ENCODE measurements around the gene PTGES3. TPM values are rescaled to one million over a fixed set of nuclear protein-coding genes. Genes with fewer than 3 reads are reported as not detected.
A peak's percentile ranks its signal among the peaks of the same experiment; 100 is the strongest.
"Not testable (repeated sequence)": the region's sequence is repeated elsewhere in the genome, so short reads cannot be mapped to it uniquely, and the experiment has no call there.

Gene PTGES3
- total RNA-seq, 4 donors from 2014 or later, result 101 to 132 (median 124) TPM

DNA sequence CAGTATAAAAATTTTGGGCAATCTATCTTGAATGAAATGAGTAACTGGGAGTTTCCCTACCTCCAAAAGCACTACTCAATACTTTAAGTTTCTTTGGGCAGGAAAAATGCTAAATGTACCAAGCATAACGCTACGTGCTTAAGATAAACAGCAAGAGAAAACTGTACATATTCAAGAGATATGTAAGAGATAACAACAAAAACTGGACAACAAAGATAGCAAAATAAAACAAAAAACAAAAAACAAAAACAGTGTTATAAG, 20.0 kb downstream of the PTGES3 start:
- no peak overlapping the region for H3K4me3 ChIP-seq (replicated peaks in 1 of 3)
- intact Hi-C loops (cut with DNase I), result no loop called here
- peaks cover 57 to 59% of the 10 kb centered on the region in 2 donors for H3K36me3 ChIP-seq
- no peaks in the 10 kb centered on the region for H3K9me3 ChIP-seq
- DNase-seq, result no peak
- 92 to 98% methylated on average over 2 of the region's 2 CpGs for WGBS, 2 donors
- no peaks in the 10 kb centered on the region for H3K27me3 ChIP-seq
- no peak overlapping the region for H3K27ac ChIP-seq
- TF ChIP-seq, protein P1, sequence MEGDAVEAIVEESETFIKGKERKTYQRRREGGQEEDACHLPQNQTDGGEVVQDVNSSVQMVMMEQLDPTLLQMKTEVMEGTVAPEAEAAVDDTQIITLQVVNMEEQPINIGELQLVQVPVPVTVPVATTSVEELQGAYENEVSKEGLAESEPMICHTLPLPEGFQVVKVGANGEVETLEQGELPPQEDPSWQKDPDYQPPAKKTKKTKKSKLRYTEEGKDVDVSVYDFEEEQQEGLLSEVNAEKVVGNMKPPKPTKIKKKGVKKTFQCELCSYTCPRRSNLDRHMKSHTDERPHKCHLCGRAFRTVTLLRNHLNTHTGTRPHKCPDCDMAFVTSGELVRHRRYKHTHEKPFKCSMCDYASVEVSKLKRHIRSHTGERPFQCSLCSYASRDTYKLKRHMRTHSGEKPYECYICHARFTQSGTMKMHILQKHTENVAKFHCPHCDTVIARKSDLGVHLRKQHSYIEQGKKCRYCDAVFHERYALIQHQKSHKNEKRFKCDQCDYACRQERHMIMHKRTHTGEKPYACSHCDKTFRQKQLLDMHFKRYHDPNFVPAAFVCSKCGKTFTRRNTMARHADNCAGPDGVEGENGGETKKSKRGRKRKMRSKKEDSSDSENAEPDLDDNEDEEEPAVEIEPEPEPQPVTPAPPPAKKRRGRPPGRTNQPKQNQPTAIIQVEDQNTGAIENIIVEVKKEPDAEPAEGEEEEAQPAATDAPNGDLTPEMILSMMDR (IDR thresholded peaks at IDR 0.05), result no peak
- no peak for TF ChIP-seq POLR2A (IDR thresholded peaks at IDR 0.05)
- no peaks in the 10 kb centered on the region for H3K4me1 ChIP-seq

DNA sequence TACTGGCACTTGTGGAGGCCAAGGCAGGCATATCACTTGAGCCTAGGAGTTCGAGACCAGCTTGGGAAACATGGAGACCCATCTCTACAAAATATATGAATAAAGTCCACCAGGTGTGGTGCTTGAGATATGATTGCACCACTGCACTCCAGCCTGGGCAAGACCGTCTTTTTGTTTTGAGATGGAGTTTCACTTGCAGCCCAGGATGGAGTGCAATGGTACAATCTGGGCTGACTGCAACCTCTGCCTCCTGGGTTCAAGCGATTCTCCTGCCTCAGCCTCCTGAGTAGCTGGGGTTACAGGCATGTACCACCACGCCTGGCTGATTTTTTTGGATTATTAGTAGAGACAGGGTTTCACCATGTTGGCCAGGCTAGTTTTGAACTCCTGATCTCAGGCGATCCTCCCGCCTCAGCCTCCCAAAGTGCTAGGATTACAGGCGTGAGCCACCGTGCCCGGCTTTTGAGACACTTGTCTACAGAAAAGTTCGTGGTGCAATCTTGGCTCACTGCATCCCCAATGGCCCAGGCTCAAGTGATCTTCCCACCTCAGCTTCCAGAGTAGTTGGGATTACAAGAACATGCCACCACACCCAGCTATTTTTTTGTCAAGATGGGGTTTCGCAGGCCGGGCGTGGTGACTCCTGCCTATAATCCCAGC, 26.0 kb downstream of the PTGES3 start:
- intact Hi-C loops (cut with DNase I), result no loop called here
- H3K9me3 ChIP-seq, result no peaks in the 10 kb centered on the region
- H3K27ac ChIP-seq, result no peak overlapping the region
- no peaks in the 10 kb centered on the region for H3K27me3 ChIP-seq
- no peak for DNase-seq
- H3K36me3 ChIP-seq, result peaks cover 25 to 28% of the 10 kb centered on the region in 2 donors
- no peak overlapping the region for H3K4me3 ChIP-seq (replicated peaks in 1 of 3)
- TF ChIP-seq, protein P1 (IDR thresholded peaks at IDR 0.05), result no peak
- no peak for TF ChIP-seq POLR2A (IDR thresholded peaks at IDR 0.05)
- WGBS, 2 donors, result 92 to 95% methylated on average over 11 to 13 of the region's 13 CpGs
- peaks cover 0 to 5% of the 10 kb centered on the region in 2 donors for H3K4me1 ChIP-seq

DNA sequence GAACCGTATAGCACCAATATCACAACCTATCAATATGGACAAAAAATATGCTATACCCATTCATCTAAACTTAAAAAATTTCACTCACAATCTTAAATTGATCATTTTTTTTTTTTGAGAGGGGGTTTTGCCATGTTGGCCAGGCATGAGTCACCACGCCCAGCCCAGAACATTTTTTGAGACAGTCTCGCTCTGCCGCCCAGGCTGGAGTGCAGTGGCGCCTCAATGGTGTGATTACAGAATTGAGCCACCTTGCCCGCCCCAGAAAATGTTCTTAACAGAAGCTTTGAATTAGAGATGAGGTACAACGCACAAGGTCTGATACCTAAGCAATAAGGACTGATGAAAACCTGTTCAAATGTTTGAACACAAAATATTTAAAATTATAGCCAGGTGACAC, 26.5 kb downstream of the PTGES3 start:
- Histone ChIP-seq H3K27ac (no peak overlapping the region), H3K27me3 (no peaks in the 10 kb centered on the region), H3K4me3 (replicated peaks in 1 of 3) (no peak overlapping the region), H3K36me3 (peaks cover 19 to 23% of the 10 kb centered on the region in 2 donors), H3K4me1 (peaks cover 0 to 5% of the 10 kb centered on the region in 2 donors), H3K9me3 (no peaks in the 10 kb centered on the region)
- 74 to 83% methylated on average over 7 of the region's 7 CpGs for WGBS, 2 donors
- DNase-seq, result peak; percentile 48 to 53
- intact Hi-C loops (cut with DNase I), result no loop called here
- TF ChIP-seq POLR2A (IDR thresholded peaks at IDR 0.05), result no peak
- TF ChIP-seq, protein P1 (IDR thresholded peaks at IDR 0.05), result no peak

DNA sequence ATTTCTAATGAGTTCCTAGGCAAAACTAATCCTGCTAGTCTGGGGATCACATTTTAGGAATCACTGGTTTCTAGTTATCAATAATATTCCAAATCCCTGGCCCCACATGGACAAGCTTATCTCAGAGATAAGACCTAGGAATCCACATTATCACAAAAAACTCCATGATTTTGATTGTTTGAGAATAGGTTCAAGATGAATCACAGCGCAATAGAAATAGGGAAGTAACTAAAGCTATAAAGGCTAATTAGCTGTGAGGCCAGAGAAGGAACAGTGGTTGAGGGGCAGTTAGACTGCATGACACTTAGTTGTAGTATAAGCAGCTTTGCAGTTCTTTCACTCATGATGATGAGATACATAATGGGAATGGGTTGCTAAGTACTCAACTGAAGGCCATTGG, 29.2 kb downstream of the PTGES3 start:
- Histone ChIP-seq H3K4me3 (replicated peaks in 1 of 3) (no peak overlapping the region), H3K36me3 (peaks cover 3 to 7% of the 10 kb centered on the region in 2 donors), H3K4me1 (peaks cover 0 to 5% of the 10 kb centered on the region in 2 donors), H3K27me3 (no peaks in the 10 kb centered on the region), H3K27ac (no peak overlapping the region), H3K9me3 (no peaks in the 10 kb centered on the region)
- WGBS, 2 donors, result 88 to 94% methylated on average over 1 of the region's 1 CpG
- TF ChIP-seq, protein P1 (IDR thresholded peaks at IDR 0.05), result no peak
- no peak for TF ChIP-seq POLR2A (IDR thresholded peaks at IDR 0.05)
- intact Hi-C loops (cut with DNase I), result no loop called here
- no peak for DNase-seq

DNA sequence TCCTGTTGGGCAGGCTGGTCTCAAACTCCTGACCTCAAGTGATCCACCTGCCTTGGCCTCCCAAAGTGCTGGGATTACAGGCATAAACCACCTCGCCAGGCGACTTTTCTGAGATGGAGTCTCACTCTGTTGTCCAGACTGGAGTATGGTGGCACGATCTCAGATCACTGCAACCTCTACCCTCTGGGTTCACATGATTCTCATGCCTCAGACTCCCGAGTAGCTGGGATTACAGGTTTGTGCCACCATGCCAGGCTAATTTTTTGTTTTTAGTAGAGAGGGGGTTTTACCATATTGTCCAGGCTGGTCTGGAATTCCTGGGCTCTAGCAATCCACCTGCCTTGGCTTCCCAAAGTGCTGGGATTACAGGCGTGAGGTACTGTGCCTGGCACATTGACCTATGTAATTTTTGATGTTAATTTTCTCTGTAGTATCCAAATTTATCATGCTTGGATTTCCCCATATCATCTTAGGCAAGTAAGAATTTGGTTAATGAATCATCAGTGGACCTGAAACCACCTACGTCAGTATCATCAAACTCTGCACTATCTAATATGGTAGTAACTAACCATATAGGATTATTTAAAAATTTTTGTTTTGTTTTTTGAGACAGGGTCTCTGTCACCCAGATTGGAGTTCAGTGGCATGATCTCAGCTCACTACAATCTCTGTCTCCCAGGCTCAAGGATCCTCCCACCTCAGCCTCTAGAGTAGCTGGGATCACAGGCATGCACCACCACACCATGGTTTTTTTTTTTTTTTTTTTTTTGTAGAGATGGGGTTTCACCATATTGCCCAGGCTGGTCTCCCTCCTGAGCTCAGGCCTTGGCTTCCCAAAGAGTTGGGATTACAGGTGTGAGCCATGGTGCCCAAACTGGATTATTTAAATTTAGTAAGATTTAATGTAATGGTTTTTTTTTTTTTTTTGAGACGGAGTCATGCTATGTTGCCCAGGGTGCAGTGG, 30.4 kb downstream of the PTGES3 start:
- Histone ChIP-seq H3K27ac (no peak overlapping the region), H3K4me3 (replicated peaks in 1 of 3) (no peak overlapping the region), H3K4me1 (peaks cover 0 to 5% of the 10 kb centered on the region in 2 donors), H3K36me3 (no peaks in the 10 kb centered on the region), H3K27me3 (no peaks in the 10 kb centered on the region), H3K9me3 (no peaks in the 10 kb centered on the region)
- no peak for TF ChIP-seq POLR2A (IDR thresholded peaks at IDR 0.05)
- TF ChIP-seq, protein P1 (IDR thresholded peaks at IDR 0.05), result no peak
- intact Hi-C loops (cut with DNase I), result no loop called here
- WGBS, 2 donors, result 85 to 96% methylated on average over 7 of the region's 7 CpGs
- DNase-seq, result no peak

DNA sequence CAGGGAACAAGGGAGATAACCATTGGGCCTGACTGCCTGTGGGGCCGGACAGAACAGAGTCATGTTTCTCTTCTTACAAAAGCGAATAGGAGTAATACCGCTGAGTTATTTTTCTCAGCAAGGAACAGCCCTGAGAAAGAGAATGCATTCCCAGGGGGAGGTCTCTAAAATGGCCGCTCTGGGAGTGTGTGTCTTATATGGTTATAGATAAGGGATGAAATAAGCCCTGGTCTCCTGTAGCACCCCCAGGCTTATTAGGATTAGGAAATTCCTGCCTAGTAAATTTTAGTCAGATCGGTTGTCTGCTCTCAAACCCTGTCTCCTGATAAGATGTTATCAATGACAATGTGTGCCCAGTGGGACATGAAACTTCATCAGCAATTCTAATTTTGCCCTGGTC, 34.3 kb downstream of the PTGES3 start:
- H3K9me3 ChIP-seq; DNase-seq; H3K4me3 ChIP-seq (replicated peaks in 1 of 3); H3K27ac ChIP-seq; intact Hi-C loops (cut with DNase I); H3K36me3 ChIP-seq; H3K4me1 ChIP-seq; H3K27me3 ChIP-seq: not testable (repeated sequence)
- 89 to 90% methylated on average over 5 of the region's 5 CpGs for WGBS, 2 donors

DNA sequence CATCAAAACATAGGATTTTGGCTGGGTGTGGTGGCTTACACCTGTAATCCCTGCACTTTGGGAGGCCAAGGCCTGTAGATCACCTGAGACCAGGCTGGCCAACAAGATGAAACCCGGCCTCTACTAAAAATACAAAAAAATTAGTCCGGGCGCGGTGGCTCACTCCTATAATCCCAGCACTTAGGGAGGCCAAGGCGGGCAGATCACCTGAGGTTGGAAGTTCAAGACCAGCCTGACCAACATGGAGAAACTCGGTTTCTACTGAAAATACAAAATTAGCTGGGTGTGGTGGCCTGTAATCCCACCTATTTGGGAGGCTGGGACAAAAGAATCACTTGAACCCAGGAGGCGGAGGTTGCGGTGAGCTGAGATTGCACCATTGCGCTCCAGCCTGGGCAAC, 40.1 kb downstream of the PTGES3 start:
- not testable (repeated sequence) for H3K27me3 ChIP-seq; H3K9me3 ChIP-seq; H3K4me3 ChIP-seq (replicated peaks in 1 of 3); DNase-seq; H3K27ac ChIP-seq
- Histone ChIP-seq H3K4me1 (peaks cover 14 to 17% of the 10 kb centered on the region in 2 donors), H3K36me3 (peaks cover 6 to 15% of the 10 kb centered on the region in 2 donors)
- intact Hi-C loops (cut with DNase I), result loop anchor here (5.0 to 10.0 kb wide), 2 partner anchors 39 to 77 kb away; partner anchors contain the start of genes NACA and PTGES3
- WGBS, 2 donors, result 90 to 92% methylated on average over 9 of the region's 9 CpGs
